Measurements from ENCODE around the gene CHMP4A. TPM values are rescaled to one million over a fixed set of nuclear protein-coding genes. Genes with fewer than 3 reads are reported as not detected.
A peak's percentile ranks its signal among the peaks of the same experiment; 100 is the strongest.

Gene CHMP4A
- total and polyA plus RNA-seq, 9 of the 15 experiments (the other 6 are each of a cell fraction or from before 2014, with no cell fraction given) = 28.8 to 104 (median 52.7) TPM

GRCh38 chr14:24160850-24161804, 52.2 kb downstream of the CHMP4A start, which contains the start of gene IRF9 (continued):
- TF ChIP-seq, protein P1, sequence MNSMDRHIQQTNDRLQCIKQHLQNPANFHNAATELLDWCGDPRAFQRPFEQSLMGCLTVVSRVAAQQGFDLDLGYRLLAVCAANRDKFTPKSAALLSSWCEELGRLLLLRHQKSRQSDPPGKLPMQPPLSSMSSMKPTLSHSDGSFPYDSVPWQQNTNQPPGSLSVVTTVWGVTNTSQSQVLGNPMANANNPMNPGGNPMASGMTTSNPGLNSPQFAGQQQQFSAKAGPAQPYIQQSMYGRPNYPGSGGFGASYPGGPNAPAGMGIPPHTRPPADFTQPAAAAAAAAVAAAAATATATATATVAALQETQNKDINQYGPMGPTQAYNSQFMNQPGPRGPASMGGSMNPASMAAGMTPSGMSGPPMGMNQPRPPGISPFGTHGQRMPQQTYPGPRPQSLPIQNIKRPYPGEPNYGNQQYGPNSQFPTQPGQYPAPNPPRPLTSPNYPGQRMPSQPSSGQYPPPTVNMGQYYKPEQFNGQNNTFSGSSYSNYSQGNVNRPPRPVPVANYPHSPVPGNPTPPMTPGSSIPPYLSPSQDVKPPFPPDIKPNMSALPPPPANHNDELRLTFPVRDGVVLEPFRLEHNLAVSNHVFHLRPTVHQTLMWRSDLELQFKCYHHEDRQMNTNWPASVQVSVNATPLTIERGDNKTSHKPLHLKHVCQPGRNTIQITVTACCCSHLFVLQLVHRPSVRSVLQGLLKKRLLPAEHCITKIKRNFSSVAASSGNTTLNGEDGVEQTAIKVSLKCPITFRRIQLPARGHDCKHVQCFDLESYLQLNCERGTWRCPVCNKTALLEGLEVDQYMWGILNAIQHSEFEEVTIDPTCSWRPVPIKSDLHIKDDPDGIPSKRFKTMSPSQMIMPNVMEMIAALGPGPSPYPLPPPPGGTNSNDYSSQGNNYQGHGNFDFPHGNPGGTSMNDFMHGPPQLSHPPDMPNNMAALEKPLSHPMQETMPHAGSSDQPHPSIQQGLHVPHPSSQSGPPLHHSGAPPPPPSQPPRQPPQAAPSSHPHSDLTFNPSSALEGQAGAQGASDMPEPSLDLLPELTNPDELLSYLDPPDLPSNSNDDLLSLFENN (IDR thresholded peaks at IDR 0.05; ENCODE audit: low read depth in 2 of 2, low read length in 2 of 2) = no peak
- TF ChIP-seq EZH2 (IDR thresholded peaks at IDR 0.05; ENCODE audit: borderline replicate concordance, low read depth, low read length) (no peak), ZBTB11 (CRISPR knock-in tag; IDR thresholded peaks at IDR 0.05) (peak in 1 of 3 experiments; percentile 64; a peak in 2 of 6 replicates), CC2D1A (IDR thresholded peaks at IDR 0.05) (0 out of 2 replicates have a peak, but pooled peaks have one; percentile 35), BHLHE40 (IDR thresholded peaks at IDR 0.05; ENCODE audit: low read length) (peak; percentile 79), TARDBP (IDR thresholded peaks at IDR 0.05) (no peak), JUNB (CRISPR knock-in tag; conservative IDR thresholded peaks at IDR 0.05) (no peak), MTF1 (CRISPR knock-in tag; IDR thresholded peaks at IDR 0.05; ENCODE audit: borderline replicate concordance) (no peak), ETV5 (CRISPR knock-in tag; IDR thresholded peaks at IDR 0.05; ENCODE audit: low read depth) (no peak), ESRRB (CRISPR knock-in tag; IDR thresholded peaks at IDR 0.05; ENCODE audit: borderline replicate concordance) (no peak), DMBX1 (CRISPR knock-in tag; IDR thresholded peaks at IDR 0.05; ENCODE audit: borderline replicate concordance) (0 out of 2 replicates have a peak, but pooled peaks have one; percentile 52), FOXJ2 (tag; IDR thresholded peaks at IDR 0.05) (no peak)
- TF ChIP-seq, protein P2, sequence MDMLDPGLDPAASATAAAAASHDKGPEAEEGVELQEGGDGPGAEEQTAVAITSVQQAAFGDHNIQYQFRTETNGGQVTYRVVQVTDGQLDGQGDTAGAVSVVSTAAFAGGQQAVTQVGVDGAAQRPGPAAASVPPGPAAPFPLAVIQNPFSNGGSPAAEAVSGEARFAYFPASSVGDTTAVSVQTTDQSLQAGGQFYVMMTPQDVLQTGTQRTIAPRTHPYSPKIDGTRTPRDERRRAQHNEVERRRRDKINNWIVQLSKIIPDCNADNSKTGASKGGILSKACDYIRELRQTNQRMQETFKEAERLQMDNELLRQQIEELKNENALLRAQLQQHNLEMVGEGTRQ (CRISPR knock-in tag; IDR thresholded peaks at IDR 0.05) = peak; percentile 94

Measured in K562 (cell line).